PC-3 (cell line): Measurements from ENCODE around the gene TSNAXIP1.

ENCODE experiments used
- EZH2 ChIP-seq: fragments of 300-600 bp; sonication (generic); IDR thresholded peaks from one replicate; pipeline ENCODE4 v1.6.1; 2017; ENCODE audit warnings: antibody characterized with exemption, mild to moderate bottlenecking, low read length; ENCODE audit not compliant: unreplicated experiment
- EZH2phosphoT487 ChIP-seq: fragments of 300-600 bp; sonication (generic); IDR thresholded peaks from 2 replicates; pipeline ENCODE4 v1.6.1; 2018; ENCODE audit warnings: mild to moderate bottlenecking, antibody characterized with exemption, low read length, borderline replicate concordance

- TF ChIP-seq EZH2phosphoT487, result no peak
- no peak for TF ChIP-seq EZH2
Measured at GRCh38 chr16:67862623-67863583, 56.2 kb downstream of the TSNAXIP1 start.
